Endothelial cell (in vitro differentiated cells): ENCODE measurements around the gene LARP4. TPM values are rescaled to one million over a fixed set of nuclear protein-coding genes. Genes with fewer than 3 reads are reported as not detected.
"Not testable (repeated sequence)": the region's sequence is repeated elsewhere in the genome, so short reads cannot be mapped to it uniquely, and the experiment has no call there.

Source experiments
- DNase-seq: peaks from one replicate; pipeline ENCODE4 v3.0.0; 2021; ENCODE audit warnings: low spot score
- H3K27ac Mint-ChIP-seq: one replicate; pipeline ENCODE4 v1.8.0; 2021; ENCODE audit warnings: mixed read lengths, inconsistent platforms; ENCODE audit not compliant: unreplicated experiment
- H3K27me3 Mint-ChIP-seq: one replicate; pipeline ENCODE4 v1.8.0; 2021; ENCODE audit warnings: mild to moderate bottlenecking, moderate library complexity, mixed read lengths, inconsistent platforms; ENCODE audit not compliant: unreplicated experiment
- H3K36me3 Mint-ChIP-seq: one replicate; pipeline ENCODE4 v1.8.0; 2021; ENCODE audit warnings: mild to moderate bottlenecking, low read depth, mixed read lengths, inconsistent platforms; ENCODE audit not compliant: unreplicated experiment
- H3K4me1 Mint-ChIP-seq: one replicate; pipeline ENCODE4 v1.8.0; 2021; ENCODE audit warnings: mild to moderate bottlenecking, mixed read lengths, inconsistent platforms; ENCODE audit not compliant: unreplicated experiment
- H3K4me3 Mint-ChIP-seq: one replicate; pipeline ENCODE4 v1.8.0; 2021; ENCODE audit warnings: mild to moderate bottlenecking, mixed read lengths, inconsistent platforms; ENCODE audit not compliant: unreplicated experiment
- H3K9me3 Mint-ChIP-seq: one replicate; pipeline ENCODE4 v1.8.0; 2021; ENCODE audit warnings: mixed read lengths, inconsistent platforms; ENCODE audit not compliant: unreplicated experiment
- CTCF ChIP-seq: fragments of 200-600 bp; sonication (generic); IDR thresholded peaks from one replicate; pipeline ENCODE4 v1.5.0; 2021; ENCODE audit warnings: antibody characterized with exemption; ENCODE audit not compliant: unreplicated experiment
- total RNA-seq: library from RNA; stranded (reverse); fragmentation: NEBNext Ultra II Directional; extraction: Animal tissue kit (Norgen Biotek cat#: 25700); gene quantifications from one replicate; pipeline ENCODE4 v1.2.1, GENCODE V29; 2021; ENCODE audit not compliant: unreplicated experiment

LARP4 gene
- total RNA-seq, 1 donor from 2014 or later: 38.0 TPM

GRCh38 chr12:50440288-50440687 is 39.6 kb downstream of the LARP4 start:
- no peaks in the 10 kb centered on the region for H3K9me3 Mint-ChIP-seq
- H3K4me1 Mint-ChIP-seq: no peaks in the 10 kb centered on the region
- no peak for TF ChIP-seq CTCF
- DNase-seq: no peak
- H3K27ac Mint-ChIP-seq: no peak overlapping the region
- H3K4me3 Mint-ChIP-seq: no peak overlapping the region
- H3K27me3 Mint-ChIP-seq: no peaks in the 10 kb centered on the region
- H3K36me3 Mint-ChIP-seq: peaks cover 32% of the 10 kb centered on the region

GRCh38 chr12:50441763-50442162 is 41.1 kb downstream of the LARP4 start:
- no peak for TF ChIP-seq CTCF
- no peak for DNase-seq
- Mint-ChIP-seq H3K27me3 (no peaks in the 10 kb centered on the region), H3K4me3 (no peak overlapping the region), H3K9me3 (no peaks in the 10 kb centered on the region), H3K36me3 (peaks cover 22% of the 10 kb centered on the region), H3K27ac (no peak overlapping the region), H3K4me1 (no peaks in the 10 kb centered on the region)

DNA sequence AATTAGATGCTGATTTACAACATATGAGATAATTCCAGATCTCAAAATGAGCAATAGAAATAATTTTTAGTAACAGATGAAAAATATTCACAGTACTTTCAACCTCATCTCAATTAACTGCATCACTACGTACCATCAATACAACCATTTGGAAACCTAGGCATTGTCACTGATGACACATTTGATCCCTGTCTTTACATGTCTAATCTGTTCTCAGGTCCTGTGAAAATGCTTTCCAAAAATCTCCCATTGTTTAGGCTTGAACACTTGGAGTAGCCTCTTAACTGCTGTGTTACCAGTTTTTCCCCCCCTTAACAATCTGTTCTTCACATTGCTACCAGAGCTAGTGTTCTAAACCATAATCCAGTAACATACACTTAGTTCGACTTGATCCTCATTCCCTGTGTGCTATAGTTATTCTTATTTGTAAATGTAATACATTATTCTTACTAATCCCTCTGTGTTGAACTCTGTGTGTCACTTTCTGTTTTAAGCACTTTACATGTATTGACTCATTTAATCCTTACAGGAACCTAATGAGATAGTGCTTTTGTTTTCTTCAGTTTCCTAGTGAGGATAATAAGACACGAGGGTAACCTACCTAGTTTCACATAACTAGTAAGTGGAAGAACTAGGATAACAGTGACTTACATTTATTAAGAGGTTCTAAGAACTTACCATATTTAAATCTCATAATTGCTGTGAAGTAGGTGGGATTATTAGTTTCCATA is 41.7 kb downstream of the LARP4 start:
- Mint-ChIP-seq H3K27me3 (no peaks in the 10 kb centered on the region), H3K36me3 (peaks cover 22% of the 10 kb centered on the region), H3K4me3 (no peak overlapping the region), H3K27ac (no peak overlapping the region), H3K9me3 (no peaks in the 10 kb centered on the region), H3K4me1 (no peaks in the 10 kb centered on the region)
- no peak for DNase-seq
- no peak for TF ChIP-seq CTCF

GRCh38 chr12:50449671-50450070 is 49.0 kb downstream of the LARP4 start:
- DNase-seq, H3K9me3 Mint-ChIP-seq, H3K4me3 Mint-ChIP-seq, H3K27ac Mint-ChIP-seq, H3K4me1 Mint-ChIP-seq, H3K27me3 Mint-ChIP-seq, H3K36me3 Mint-ChIP-seq: not testable (repeated sequence)

- no peak overlapping the region for H3K27ac Mint-ChIP-seq
These were observed 52.1 kb downstream of the LARP4 start for GRCh38 chr12:50452795-50453194.

More at GRCh38 chr12:50452795-50453194, 52.1 kb downstream of the LARP4 start:
- no peaks in the 10 kb centered on the region for H3K27me3 Mint-ChIP-seq
- no peak for DNase-seq
- no peak for TF ChIP-seq CTCF
- no peaks in the 10 kb centered on the region for H3K4me1 Mint-ChIP-seq
- no peaks in the 10 kb centered on the region for H3K9me3 Mint-ChIP-seq
- no peak overlapping the region for H3K4me3 Mint-ChIP-seq
- peaks cover 13% of the 10 kb centered on the region for H3K36me3 Mint-ChIP-seq
